HG03060 (cell line): ENCODE measurements around the gene CIDEA.

Experiments
- ATAC-seq: cut with Tn5 transposase; IDR thresholded peaks from one replicate; pipeline ENCODE4 v1.9.1; 2021; ENCODE audit warnings: low read depth, moderate number of reproducible peaks; ENCODE audit not compliant: unreplicated experiment

CIDEA gene

DNA sequence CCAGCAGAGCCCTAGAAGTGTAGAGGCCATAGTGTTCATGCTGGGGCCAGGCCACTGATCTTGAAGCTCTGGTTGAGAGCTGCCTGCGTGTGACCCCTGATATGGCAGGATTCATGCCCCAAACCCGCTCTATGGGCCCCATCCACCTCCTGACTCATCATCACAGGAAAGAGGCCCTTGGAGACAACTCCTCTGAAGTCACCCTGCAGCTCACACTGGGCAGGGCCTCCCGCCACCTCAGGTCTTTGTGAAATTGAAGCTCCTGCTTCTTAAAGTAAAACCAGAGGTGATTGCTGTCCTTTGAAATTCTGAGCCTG, 41.9 kb downstream of the CIDEA start:
- ATAC-seq: no peak

DNA sequence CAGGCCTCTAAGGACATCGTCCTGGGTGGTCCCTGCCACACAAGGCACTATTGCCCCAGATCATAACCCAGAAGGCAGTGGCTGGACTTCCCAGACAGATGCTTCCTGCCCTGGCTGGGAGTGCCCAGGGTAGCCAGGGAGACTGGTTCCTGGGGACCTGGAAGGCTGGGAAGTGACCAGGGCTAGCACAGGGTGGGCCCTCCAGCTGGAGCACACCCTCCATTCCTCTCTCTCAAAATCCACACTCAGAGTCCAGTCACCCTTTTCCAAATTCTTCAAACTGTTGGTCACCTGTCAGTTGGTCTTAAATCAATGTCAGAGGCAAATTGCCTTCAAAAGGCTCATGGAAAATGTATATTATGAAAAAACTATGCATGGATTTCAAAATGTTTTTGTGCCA, 42.3 kb downstream of the CIDEA start:
- no peak for ATAC-seq

DNA sequence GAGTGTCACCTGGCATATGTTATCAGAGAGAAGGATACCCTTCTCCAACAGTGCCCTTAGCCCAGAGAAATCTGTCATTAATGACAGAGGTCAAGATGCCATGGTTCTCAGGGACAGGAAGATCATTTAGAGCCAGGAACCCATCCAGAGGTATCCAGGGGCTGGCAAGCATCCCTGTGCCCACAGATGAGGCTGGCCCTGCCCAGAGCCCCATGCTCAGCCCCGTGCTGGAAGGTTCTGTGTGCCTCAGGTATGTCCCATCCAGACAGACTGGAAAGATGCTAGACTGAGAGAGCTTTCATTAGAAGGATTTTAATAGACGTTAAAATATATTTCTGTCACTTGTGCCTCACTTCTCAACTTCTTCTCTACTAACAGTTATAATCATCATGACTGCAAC, 45.7 kb downstream of the CIDEA start:
- no peak for ATAC-seq

DNA sequence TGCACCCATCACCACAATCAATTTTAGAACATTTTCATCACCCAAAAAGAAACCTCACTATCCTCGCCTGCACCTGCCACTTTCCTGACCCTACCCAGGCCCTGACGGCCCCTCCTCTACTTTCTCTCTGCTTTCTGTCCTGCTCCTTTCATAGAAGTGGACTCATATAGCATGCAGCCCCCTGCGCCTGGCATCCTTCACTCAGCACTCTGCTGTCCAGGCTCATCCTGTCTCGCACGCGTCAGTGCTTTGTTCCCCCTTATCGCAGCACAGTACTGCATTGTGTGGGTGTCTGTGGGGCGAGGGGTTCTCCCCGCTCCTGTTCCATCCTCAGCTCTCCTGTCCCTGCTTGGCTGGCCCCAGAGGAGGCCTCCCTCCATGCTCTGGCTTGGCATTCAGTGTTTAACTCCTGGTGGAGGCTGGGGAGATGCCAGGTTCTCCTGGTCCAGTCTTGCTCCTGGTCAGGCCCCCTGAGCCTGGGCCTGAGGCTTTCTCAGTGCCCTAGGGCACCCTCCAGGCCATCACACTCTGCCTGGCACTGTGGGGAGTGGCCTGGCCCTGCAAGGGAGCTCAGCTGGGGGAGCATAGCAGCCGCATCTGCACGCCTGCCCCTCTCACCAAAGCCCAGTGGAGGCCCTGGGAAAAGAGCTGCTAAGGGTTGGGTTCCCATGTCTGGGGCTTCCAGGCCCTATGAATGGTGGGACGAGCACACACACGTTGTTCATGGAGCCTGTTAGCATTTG, 47.3 kb downstream of the CIDEA start:
- ATAC-seq: no peak

DNA sequence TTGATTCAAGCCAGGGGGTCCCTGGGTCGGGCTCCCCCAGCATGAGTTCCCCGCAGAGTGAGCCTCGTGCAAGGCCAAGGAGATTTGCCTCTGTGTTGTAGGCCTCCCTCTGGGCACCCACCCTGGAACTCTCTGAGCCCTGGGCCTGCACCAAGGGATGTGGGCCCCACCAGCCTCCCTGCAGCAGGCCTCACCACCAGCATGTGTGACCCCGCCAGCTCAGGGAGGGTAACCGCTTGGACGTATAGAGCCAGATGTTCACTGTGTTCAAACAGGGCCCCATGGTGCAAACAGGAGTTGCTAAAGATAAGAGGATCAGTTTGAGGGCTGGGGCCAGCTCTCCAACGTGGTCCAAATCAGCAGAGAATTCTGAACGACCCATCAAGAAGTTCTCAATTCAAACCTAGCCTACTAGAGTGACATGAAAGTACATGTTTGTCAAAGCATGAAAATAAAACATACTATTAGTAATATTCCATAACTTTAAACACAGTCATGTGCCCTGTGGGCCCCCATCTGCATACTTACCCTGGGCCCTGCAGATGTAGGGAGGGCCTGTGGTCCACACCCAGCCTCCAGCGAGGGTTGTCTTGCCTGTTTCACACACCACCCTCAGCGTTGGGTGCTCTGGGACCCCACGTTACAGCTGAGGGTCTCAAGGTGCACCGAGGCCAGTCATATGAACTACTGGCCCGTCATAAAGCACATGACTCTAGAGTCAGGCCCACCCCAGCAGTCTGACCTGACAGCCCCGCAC, 48.4 kb downstream of the CIDEA start:
- ATAC-seq: no peak

DNA sequence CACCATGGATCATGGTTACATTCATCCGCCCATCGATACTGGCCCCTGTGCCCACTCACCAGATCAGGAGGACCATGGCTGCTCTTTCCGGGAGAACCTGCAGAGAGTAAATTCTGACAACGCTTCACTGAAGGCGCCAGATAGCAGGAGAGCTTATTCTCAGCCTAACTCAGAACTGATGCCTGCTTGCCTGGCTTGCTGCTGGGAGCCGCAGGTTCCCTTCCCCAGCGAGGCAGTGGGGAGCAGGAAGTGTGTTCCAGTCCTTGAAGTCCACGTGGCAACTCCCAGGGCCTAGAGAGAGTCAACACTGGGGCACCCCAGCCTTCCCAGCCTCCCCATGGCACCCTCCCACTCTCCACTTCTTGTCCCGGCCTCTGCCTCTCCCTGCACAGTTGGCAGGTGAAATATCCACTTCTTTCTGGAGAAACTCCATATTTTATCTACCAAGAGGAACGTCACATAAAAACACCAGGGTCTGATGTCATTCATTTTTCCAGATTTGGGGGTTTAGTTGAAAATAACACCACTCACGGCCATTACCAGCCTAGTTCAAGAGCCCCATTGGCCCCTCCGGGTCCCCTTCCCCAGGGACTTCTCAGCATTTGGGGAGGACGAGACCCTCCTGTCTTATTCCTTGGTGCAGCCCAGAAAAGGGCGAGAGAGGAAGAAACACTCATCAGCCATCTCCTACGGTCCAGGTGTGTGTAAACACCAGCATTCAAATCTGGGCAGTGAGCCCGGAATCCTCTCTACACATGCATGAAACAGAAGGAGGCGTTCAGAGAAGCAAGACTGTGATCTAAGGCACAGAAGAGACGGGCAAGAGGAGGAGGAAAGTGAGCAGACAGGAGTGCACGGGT, 50.4 kb downstream of the CIDEA start:
- no peak for ATAC-seq

DNA sequence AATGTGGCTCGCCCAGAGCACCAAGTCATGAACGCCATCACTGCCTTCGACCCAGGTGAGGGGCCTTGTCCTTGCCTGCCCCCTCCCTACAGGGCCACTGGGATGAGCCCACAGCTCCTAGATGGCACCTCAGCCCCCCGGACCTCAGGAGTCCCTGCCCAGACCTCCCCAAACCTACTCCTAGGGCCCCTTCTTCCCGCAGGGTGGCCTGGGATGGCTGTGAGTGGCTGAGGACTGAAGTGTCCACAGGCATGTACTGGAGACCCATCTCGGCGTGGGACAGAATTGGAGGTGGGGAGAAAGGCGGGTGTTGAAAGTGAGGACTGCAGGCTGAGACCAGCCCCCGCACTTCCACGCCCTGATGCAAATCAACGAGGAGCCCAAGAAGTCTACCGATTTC, 51.0 kb downstream of the CIDEA start:
- no peak for ATAC-seq

DNA sequence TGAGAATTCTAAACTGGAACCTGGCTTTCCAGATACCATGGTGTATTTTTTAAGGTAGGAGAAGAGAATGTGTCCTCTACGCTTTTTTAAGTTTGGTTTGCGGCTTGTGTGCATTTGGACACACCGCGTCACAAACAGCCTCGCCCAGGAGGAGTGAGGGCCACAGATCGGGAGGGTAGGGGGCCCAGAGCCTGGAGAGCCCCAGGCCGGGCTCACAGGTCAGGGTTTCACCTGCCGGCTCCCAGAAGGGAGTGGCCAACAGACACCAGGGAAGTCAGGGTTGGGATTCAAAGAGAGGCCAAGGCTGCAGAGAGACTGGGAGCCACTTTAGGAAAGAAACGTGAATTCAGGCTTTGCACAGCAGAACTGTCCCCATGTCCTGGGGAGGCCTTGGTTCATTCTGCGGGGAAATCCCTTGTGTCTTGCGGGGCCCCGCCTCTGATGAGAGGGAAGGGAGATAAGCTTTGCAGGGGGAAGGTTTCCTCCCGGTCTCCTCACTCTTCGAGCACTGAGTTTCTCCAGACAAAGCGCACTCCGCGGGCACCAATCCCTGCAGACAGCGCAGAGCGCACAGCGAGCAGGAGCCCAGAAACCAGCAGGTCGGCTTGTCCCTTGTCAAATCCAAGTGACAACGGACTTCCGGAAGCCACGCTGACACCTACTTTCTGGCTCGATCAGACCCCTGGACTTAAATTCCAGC, 51.9 kb downstream of the CIDEA start:
- no peak for ATAC-seq

DNA sequence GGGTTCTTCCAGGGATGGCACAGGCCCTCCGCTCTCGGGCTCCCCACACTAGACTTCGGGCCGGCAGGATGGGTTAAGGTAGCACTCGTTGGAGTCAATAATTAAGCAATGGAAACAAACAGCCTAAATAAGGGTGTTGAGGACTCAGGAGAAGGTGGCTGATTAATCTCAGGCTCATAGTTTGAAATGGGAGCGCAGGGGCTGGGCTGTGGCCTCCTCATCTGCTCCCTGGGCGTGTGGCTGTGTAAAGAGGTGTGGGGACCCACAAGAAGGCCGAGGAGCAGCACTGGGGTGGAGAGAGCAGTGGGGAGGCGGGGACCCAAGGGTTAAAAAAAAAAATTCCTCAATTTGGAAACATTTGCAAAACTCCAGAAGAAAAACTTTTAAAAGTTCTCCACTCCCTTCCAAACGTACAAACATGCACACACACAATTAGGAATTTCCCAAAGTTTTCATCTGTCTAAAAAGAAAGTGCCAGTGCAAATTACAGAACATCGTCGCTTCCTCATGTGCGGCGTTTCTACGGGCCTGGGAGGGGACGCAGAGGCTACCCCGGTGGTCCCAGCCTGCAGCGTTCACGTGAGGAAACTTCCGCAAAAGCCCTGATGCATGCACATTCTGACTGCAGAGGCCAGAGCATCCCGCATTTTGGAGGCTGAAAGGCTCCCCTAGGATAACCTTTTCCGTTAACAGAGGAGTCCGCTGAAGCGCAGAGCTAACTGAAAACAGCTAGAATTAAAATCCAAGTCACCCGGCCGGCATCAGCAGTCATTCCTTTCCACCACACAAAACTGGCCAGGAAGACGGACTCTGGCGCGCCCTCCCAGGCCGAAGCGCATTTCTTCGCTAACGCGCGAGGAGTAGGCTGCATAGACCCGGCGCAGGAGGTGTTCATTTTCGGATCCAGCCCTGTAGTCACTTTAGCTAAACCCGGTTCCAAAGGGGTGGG, 52.9 kb downstream of the CIDEA start:
- ATAC-seq: no peak

DNA sequence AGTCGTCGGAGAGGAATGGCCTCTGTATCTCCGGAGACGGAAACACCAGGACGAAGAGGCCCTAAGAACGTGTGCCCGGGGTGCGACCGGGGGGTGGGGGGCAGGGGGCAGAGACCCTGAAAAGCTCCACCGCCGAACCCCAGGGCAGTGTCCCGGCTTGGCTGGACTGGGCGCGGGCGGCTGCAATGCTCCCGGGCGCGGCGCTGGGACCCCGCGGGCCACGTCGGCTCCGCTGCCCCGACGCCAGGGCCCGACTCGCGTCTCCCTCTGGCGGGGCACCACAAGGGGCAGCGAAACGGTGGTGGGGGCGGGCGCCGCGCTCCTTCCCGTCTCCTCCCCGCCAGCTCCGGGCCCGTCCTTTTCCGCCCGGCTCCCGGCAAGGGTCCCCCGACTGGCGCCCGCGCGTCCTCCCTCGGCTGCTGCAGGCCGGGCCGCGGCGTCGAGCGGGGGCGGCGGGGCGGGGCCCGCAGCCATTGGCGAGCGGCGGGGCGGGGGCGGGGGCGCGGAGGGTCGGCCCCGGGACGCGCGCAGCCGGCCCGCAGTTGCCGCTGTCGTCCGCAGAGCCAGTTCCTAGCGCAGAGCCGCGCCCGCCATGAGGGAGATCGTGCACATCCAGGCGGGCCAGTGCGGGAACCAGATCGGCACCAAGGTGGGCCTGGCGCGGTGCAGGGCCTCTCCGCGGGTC, 53.7 kb downstream of the CIDEA start, which contains the start of gene TUBB6:
TUBB6 (plus strand) TSS at position 541 of the 685 bp plus-strand sequence; CDS start at position 593, 52 bp downstream.
- no peak for ATAC-seq

DNA sequence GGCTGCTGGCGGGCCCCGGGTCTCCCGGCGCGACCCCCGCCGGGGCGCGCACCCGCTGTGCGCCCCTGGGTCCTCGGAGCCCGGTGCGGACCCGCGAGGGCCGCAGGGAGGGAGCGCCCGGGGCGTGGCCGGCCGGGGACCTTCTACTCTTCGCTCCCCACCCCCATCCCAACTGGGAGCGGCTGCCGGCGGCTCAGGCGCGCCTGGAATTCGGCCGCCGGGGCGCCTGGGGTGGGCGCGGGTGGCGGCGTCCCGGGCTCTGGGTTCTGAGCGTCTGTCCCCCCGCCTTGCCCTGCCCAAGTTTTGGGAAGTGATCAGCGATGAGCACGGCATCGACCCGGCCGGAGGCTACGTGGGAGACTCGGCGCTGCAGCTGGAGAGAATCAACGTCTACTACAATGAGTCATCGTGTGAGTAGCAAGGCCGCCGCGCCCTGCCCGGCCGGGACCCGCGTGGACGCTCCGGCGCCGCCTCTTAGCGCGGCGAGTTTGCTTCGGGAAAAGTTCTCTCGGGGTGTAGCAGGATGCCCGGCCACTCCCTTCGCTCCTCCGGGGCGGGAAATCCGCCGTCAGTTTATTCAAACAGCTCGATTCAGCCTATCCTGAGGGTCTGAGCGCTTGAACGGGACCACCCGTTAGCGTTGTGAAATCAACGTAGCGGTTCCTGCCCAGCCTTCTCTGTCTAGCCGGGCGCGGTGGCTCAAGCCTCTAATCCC, 54.4 kb downstream of the CIDEA start:
- peak; percentile 56 for ATAC-seq

DNA sequence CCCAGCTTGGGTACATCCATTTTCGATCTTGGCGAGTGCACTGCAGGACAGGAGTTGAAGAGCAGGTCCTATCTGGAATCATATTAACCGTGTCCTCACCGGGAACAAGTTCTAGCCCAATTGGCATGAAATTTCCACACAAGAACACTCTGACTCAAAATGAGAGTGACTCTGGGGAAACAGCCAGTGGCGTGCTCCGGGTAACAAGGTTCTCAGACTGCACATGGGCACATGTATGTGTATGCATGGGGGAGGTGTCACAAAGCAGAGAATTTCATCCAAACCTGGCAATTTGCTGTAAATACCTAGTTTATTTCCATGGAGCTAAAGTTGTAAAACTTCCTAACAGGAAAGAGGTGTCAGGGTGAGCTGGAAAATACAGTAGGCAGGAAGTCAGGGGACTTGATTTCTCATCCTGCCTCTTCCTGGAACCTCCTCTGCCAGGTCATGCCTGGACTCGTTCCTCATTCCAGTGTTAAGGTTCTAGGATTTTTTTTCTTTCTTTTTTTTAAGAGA, 55.6 kb downstream of the CIDEA start:
- ATAC-seq: no peak

DNA sequence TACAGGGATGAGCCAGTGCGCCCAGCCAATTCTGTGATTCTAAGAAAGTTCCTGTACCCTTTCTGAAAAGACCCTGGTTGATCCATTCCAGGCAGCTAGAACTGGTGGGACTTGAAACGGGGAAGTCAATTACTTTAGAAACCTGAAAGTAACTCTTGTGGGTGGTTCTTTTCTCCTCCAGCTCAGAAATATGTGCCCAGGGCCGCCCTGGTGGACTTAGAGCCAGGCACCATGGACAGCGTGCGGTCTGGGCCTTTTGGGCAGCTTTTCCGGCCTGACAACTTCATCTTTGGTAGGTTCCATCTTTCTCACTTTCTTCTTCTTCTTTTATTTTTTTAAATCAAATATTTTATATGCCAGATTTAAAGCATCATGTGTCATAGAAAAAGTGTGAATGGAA, 56.6 kb downstream of the CIDEA start:
- ATAC-seq: no peak

DNA sequence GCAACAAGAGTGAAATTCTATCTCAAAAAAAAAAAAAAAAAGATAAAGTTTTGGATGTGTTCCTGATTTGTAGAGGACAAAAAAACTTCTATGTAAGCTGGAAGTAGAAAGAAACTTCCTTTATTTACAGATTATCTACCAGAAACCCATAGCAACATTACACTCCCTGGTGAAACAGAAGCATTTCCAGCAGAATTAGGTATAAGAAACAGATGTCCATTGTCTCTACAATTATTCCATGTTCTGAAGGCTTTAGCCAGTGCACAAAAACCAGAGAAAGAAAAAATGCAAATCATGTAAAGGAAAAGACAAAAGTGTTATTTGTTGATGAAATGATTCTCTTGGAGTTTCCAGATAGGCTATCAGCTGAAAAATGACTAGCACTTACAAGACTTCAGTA, 58.8 kb downstream of the CIDEA start:
- ATAC-seq: no peak

DNA sequence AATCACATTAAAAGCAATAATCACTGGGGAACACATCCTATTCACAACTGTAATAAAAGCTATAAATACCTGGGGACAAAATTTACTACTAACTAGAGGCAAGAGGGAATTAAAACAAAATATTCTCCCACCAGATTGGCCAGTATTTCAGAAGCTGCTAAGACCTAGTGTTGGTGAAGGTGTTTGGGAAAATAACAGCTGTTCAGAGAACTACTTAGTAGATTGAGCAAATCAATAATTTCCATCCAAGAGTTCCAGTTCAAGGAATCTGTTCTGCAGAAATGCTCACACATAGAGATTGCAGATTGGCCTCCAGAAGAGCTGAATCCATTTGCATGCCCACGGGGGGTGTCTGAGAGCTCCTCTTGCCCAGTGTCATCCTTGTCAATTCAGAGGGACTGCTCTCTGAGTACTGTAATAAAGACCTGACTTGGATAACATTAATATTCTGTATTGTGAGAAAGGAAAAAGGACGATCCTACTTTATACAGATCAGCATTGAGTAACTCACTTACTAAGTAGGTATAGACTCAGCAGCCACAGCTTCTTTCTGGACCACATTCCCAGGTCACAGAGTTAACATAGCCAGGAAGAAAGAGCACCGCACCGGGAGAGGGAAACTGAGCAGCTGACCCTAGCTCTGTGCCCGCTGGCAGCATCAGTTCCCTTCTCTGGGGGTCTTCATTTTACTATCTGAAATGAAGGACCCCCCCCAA, 59.5 kb downstream of the CIDEA start:
- no peak for ATAC-seq

DNA sequence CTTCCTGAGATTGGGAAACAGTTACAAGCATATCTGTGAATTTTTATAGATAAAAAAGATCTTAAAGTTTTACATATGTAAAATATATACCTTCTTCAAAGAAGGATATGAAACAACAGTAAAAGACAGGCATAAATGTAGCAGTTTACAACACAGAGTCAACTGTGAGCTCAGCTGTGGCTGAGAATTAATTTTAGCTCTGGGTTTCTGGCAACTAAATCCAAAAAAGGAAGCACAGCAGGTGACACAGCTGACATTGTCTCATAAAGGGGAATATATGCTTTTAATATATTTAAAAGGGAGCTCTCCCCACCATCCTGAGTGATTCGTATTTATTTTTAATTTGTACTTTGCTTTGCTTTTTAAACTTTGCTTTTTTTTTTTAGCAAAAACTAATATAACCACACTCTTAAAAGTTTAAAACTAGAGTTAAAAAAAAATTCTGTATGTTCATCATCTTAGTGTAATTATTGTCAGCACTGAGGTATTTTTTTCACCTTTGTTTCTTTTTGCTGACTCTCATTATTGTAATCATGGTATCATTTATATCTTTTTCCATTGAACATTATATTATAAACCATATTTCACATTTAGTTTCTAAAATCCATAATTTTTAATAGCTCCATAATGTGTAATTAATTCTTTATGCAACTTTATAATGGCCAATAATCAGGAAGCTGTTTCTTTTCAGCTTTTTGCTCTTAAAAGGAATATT, 60.6 kb downstream of the CIDEA start:
- peak; percentile 40 for ATAC-seq

DNA sequence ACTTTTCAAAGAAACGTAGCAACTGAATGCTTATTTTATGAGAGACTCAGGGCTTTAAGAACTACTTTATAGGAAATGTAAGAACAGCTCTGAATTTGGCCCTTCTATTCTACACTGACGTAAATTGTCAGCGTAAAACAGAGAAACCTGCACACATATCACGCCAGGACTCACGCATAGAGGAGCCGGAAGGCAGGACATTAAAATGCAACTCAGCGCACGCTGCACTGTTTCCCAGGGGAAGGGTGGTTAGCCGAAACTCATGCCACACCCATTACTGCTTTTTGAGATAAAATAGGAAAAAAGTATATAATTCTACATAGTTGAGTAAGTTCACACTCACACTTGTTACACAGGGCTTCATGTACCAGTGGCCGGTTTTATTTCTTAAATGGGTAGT, 61.3 kb downstream of the CIDEA start:
- ATAC-seq: no peak
